Measurements from ENCODE around the gene INPP1.

Gene INPP1

DNA sequence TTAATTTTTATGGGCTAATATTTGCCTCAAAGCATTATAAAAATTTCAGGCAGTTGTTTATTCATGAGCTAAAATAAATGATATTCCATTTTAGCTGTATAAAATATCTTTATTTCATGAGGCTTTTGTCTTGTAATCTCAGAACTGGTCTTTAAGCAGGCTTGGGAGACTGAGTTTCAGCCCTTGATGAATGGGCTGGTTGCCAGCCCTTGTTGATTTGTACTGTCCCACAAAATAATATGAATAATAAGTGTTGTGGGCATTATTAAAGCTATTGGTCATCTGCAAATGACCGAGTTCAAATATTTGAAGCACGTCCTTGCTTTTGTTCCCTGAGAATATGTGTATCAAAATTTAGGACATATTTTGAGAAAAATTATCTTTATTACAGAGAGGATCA is 18.2 kb downstream of the INPP1 start:
- DNase-seq (ENCODE audit: low read depth in 1 of 2, low spot score in 1 of 2) = no peak
- no peak overlapping the region for H3K4me3 ChIP-seq (replicated peaks; ENCODE audit: insufficient read depth, low read length)
- no peak overlapping the region for H3K27ac ChIP-seq (replicated peaks)
- TF ChIP-seq GABPA (IDR thresholded peaks at IDR 0.05; ENCODE audit: low read depth) = no peak
- TF ChIP-seq, protein P1, sequence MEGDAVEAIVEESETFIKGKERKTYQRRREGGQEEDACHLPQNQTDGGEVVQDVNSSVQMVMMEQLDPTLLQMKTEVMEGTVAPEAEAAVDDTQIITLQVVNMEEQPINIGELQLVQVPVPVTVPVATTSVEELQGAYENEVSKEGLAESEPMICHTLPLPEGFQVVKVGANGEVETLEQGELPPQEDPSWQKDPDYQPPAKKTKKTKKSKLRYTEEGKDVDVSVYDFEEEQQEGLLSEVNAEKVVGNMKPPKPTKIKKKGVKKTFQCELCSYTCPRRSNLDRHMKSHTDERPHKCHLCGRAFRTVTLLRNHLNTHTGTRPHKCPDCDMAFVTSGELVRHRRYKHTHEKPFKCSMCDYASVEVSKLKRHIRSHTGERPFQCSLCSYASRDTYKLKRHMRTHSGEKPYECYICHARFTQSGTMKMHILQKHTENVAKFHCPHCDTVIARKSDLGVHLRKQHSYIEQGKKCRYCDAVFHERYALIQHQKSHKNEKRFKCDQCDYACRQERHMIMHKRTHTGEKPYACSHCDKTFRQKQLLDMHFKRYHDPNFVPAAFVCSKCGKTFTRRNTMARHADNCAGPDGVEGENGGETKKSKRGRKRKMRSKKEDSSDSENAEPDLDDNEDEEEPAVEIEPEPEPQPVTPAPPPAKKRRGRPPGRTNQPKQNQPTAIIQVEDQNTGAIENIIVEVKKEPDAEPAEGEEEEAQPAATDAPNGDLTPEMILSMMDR (IDR thresholded peaks at IDR 0.05; ENCODE audit: insufficient read depth, low read length) = no peak
- TF ChIP-seq, protein P2, sequence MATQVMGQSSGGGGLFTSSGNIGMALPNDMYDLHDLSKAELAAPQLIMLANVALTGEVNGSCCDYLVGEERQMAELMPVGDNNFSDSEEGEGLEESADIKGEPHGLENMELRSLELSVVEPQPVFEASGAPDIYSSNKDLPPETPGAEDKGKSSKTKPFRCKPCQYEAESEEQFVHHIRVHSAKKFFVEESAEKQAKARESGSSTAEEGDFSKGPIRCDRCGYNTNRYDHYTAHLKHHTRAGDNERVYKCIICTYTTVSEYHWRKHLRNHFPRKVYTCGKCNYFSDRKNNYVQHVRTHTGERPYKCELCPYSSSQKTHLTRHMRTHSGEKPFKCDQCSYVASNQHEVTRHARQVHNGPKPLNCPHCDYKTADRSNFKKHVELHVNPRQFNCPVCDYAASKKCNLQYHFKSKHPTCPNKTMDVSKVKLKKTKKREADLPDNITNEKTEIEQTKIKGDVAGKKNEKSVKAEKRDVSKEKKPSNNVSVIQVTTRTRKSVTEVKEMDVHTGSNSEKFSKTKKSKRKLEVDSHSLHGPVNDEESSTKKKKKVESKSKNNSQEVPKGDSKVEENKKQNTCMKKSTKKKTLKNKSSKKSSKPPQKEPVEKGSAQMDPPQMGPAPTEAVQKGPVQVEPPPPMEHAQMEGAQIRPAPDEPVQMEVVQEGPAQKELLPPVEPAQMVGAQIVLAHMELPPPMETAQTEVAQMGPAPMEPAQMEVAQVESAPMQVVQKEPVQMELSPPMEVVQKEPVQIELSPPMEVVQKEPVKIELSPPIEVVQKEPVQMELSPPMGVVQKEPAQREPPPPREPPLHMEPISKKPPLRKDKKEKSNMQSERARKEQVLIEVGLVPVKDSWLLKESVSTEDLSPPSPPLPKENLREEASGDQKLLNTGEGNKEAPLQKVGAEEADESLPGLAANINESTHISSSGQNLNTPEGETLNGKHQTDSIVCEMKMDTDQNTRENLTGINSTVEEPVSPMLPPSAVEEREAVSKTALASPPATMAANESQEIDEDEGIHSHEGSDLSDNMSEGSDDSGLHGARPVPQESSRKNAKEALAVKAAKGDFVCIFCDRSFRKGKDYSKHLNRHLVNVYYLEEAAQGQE (IDR thresholded peaks at IDR 0.05; ENCODE audit: insufficient replicate concordance, low read depth) = no peak
- no peak for TF ChIP-seq SPI1 (IDR thresholded peaks at IDR 0.05; ENCODE audit: borderline replicate concordance, low read depth)
- no peak for TF ChIP-seq POLR2AphosphoS5 (IDR thresholded peaks at IDR 0.05; ENCODE audit: low read depth)
- no peaks in the 10 kb centered on the region for H3K27me3 ChIP-seq (ENCODE audit: insufficient read depth, poor library complexity, severe bottlenecking)

DNA sequence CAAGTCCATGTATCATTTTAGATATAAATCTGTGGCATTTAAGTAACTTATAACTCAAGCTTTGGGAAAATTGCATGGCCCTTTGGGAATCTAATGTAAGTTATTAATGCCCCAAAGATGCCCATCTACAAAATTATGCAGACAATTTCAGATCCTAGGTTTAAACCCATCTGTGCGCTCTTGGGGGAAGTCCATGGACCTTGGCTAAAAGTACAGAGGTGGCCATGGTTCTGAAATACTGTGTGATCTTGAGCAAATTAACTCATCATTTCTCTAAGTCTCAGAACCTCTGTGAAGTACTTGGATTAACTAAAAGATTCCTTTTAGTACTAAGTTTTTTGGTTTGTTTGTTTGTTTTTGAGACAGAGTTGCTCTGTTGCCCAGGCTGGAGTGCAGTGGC is 19.5 kb downstream of the INPP1 start:
- H3K27me3 ChIP-seq (ENCODE audit: insufficient read depth, poor library complexity, severe bottlenecking) = no peaks in the 10 kb centered on the region
- H3K27ac ChIP-seq (replicated peaks) = no peak overlapping the region
- no peak overlapping the region for H3K4me3 ChIP-seq (replicated peaks; ENCODE audit: insufficient read depth, low read length)
- TF ChIP-seq GABPA (IDR thresholded peaks at IDR 0.05; ENCODE audit: low read depth) = no peak
- TF ChIP-seq, protein P2 (IDR thresholded peaks at IDR 0.05; ENCODE audit: insufficient replicate concordance, low read depth) = no peak
- TF ChIP-seq POLR2AphosphoS5 (IDR thresholded peaks at IDR 0.05; ENCODE audit: low read depth) = no peak
- TF ChIP-seq SPI1 (IDR thresholded peaks at IDR 0.05; ENCODE audit: borderline replicate concordance, low read depth) = no peak
- TF ChIP-seq, protein P1 (IDR thresholded peaks at IDR 0.05; ENCODE audit: insufficient read depth, low read length) = no peak
- no peak for DNase-seq (ENCODE audit: low read depth in 1 of 2, low spot score in 1 of 2)

DNA sequence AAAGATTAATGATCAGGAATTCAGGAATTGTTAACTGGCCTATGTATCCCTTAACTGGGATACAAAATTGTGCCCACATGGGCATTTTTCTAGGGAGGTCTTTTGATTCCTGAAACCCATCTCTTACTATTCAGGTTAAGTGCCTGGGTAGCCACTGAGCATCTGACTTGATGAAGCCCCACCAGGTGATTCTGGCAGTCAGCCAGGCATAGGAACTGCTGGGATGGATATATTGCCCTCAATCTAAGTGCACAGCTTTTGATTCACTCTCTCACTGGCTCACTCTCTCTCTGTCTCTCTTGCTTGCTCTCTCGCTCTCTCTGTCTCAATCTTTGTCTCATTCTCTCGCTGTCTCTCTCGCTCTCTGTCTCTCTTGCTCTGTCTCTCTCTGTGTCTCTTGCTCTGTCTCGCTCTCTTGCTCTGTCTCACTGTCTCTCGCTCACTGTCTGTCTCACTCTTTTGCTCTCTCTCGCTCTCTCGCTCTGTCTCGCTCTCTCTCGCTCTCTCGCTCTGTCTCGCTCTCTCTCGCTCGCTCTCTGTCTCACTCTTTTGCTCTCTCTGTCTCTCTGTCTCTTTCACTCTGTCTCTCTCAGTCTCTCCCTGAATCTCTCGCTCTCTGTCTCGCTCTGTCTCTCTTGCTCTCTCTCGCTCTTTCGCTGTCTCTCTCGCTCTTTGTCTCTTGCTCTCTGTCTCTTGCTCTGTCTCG is 22.3 kb downstream of the INPP1 start:
- Histone ChIP-seq H3K27ac (replicated peaks) (no peak overlapping the region), H3K27me3 (ENCODE audit: insufficient read depth, poor library complexity, severe bottlenecking) (no peaks in the 10 kb centered on the region), H3K4me3 (replicated peaks; ENCODE audit: insufficient read depth, low read length) (no peak overlapping the region)
- no peak for DNase-seq (ENCODE audit: low read depth in 1 of 2, low spot score in 1 of 2)
- TF ChIP-seq POLR2AphosphoS5 (IDR thresholded peaks at IDR 0.05; ENCODE audit: low read depth) = no peak
- TF ChIP-seq GABPA (IDR thresholded peaks at IDR 0.05; ENCODE audit: low read depth) = no peak
- no peak for TF ChIP-seq SPI1 (IDR thresholded peaks at IDR 0.05; ENCODE audit: borderline replicate concordance, low read depth)
- TF ChIP-seq, protein P1 (IDR thresholded peaks at IDR 0.05; ENCODE audit: insufficient read depth, low read length) = no peak
